K562 (cell line): ENCODE data around the gene PPIF.

Source experiments
- CC2D1A ChIP-seq: fragments of 450-650 bp; IDR thresholded peaks from 2 replicates; pipeline ENCODE4 v1.6.1; 2017; ENCODE audit warnings: mild to moderate bottlenecking
- CTCF ChIP-seq, 3 experiments: IDR thresholded peaks in 2 of 3; conservative IDR thresholded peaks in 1 of 3; 2 replicates each; pipeline ENCODE4 v1.5.1; 2011 to 2012; ENCODE audit warnings: low read length in 3 of 3, mild to moderate bottlenecking in 3 of 3, control low read depth in 2 of 3, improper control_type of control experiment in 1 of 3, inconsistent platforms in 1 of 3, low read depth in 1 of 3, mixed read lengths in 1 of 3, moderate library complexity in 1 of 3; ENCODE audit not compliant: insufficient read depth in 2 of 3
- DDX20 ChIP-seq: fragments of 450-650 bp; IDR thresholded peaks from 2 replicates; pipeline ENCODE4 v1.6.1; 2016; ENCODE audit warnings: missing genetic modification characterization, low read depth, mild to moderate bottlenecking, missing compliant biosample characterization, moderate library complexity
- L3MBTL2 ChIP-seq: fragments of 450-650 bp; IDR thresholded peaks from 2 replicates; pipeline ENCODE4 v1.6.1; 2016; ENCODE audit warnings: mild to moderate bottlenecking, moderate library complexity
- POLR2AphosphoS5 ChIP-seq: IDR thresholded peaks from 2 replicates; pipeline ENCODE4 v1.6.1; 2011; ENCODE audit warnings: mild to moderate bottlenecking, low read depth, low read length, moderate library complexity; ENCODE audit not compliant: control insufficient read depth, insufficient read depth
- SMAD1 ChIP-seq: fragments of 150-350 bp; IDR thresholded peaks from 2 replicates; pipeline ENCODE4 v1.6.1; 2014; ENCODE audit warnings: low read length, low read depth; ENCODE audit not compliant: partially characterized antibody
- SMAD4 ChIP-seq: fragments of 250-450 bp; sonication (Bioruptor Pico); conservative IDR thresholded peaks from 2 replicates; pipeline ENCODE4 v1.8.0; 2021; ENCODE audit warnings: inconsistent platforms, mild to moderate bottlenecking, moderate library complexity

DNA sequence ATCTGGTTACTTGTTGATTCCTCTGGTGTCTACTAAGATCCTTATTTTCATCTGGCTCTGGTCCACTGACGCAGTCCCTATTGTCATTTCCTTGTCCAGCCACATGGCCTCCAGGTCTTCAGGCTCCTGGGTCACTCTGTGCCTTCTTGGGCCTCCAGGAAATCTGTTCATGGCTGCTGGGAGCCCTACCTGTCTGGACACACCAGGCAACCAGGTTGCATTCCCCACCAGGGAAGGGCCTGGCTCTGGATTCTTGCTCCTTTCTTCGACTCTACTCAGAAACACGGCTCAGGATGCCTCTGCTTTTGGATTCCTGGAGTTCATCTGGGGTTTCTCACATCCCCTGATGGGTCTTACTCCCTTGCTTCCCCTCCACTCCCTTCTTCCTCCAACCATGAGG lies 8.0 kb upstream of the PPIF start:
- no peak for TF ChIP-seq DDX20 (tag)
- no peak for TF ChIP-seq SMAD1
- no peak for TF ChIP-seq CC2D1A
- no peak for TF ChIP-seq L3MBTL2
- TF ChIP-seq CTCF (IDR thresholded peaks at IDR 0.05 in 2 of 3, conservative IDR thresholded peaks at IDR 0.05 in 1 of 3; ENCODE audit: insufficient read depth in 2 of 3, low read depth in 1 of 3, low read length in 3 of 3): no peak
- no peak for TF ChIP-seq POLR2AphosphoS5
- TF ChIP-seq SMAD4 (CRISPR knock-in tag): no peak
